ENCODE measurements around the gene EPAS1. TPM values are rescaled to one million over a fixed set of nuclear protein-coding genes. Genes with fewer than 3 reads are reported as not detected.

EPAS1 gene
- polyA plus RNA-seq, 2 of the 4 experiments (the other 2 are of a cell fraction), result 128 to 143 TPM

DNA sequence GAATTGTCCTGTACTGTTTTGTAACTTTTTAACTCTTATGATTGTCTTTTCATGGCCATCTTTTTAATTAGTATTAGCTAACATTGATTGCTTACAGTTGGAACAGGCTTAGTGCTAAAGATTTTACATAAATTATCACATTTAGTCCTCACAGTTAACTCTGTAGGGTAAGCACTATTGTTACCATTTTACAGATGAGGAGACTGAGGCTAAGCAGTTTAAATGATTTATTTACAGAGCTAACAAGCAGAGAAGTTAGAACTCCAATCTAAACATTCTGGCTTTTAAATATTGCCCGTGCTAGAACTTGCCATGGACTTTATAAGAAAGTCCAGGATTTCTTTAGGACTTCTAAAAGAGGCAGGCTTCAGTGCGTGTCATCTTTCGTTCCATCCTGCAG is 48.6 kb downstream of the EPAS1 start:
- FAIRE-seq (no peak), DNase-seq (ENCODE audit: low read depth in 1 of 2, low spot score in 1 of 2) (no peak), ATAC-seq (no peak)
- Histone ChIP-seq H3K4me2 (no peak overlapping the region), H3K9me3 (no peaks in the 10 kb centered on the region), H3K27ac (no peak overlapping the region), H3K4me1 (peaks cover 29% of the 10 kb centered on the region; the same call in 2 of the 3 replicates), H3K4me3 (no peak overlapping the region)
- ChIA-PET CTCF (interaction anchor here (0.8 to 2.1 kb wide), 4 partner anchors 9 to 283 kb away, joined by 3 to 7 read pairs (median 5); no protein-coding TSS in a partner anchor), POLR2A (no interaction called here)
- TF ChIP-seq, protein P1, sequence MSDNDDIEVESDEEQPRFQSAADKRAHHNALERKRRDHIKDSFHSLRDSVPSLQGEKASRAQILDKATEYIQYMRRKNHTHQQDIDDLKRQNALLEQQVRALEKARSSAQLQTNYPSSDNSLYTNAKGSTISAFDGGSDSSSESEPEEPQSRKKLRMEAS (IDR thresholded peaks at IDR 0.05), result no peak
- peak; percentile 65; the same call in 1 of the 2 replicates for TF ChIP-seq KDM1A (IDR thresholded peaks at IDR 0.05; ENCODE audit: low read depth)
- WGBS (ENCODE audit: missing lambda C conversion rate), result 90% methylated on average over 3 of the region's 3 CpGs

DNA sequence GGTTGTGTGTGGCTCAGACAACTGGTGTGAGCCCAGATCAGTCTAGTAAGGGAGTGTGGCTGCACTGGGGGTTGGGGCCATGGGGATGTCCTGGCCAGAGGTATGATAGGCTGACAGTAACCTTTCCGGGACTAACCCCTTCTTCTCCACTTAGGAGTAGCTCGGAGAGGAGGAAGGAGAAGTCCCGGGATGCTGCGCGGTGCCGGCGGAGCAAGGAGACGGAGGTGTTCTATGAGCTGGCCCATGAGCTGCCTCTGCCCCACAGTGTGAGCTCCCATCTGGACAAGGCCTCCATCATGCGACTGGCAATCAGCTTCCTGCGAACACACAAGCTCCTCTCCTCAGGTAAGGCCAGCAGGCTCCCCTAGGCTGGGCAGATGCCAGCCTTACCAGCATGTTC is 49.5 kb downstream of the EPAS1 start:
- ATAC-seq, result peak in 1 of 2 experiments; percentile 15; a peak in 3 of 6 replicates
- POLR2A ChIA-PET, result no interaction called here
- no peaks in the 10 kb centered on the region for H3K9me3 ChIP-seq
- H3K4me2 ChIP-seq, result no peak overlapping the region
- FAIRE-seq, result no peak
- TF ChIP-seq POLR2AphosphoS2 (conservative IDR thresholded peaks at IDR 0.05; ENCODE audit: low read length), result no peak
- no peak for TF ChIP-seq NFE2L2 (conservative IDR thresholded peaks at IDR 0.05; ENCODE audit: low read length)
- TF ChIP-seq ZFP36 (IDR thresholded peaks at IDR 0.05; ENCODE audit: borderline replicate concordance, partially characterized antibody), result no peak
- no peak for TF ChIP-seq HOXB5 (CRISPR knock-in tag; IDR thresholded peaks at IDR 0.05)
- TF ChIP-seq MAZ (IDR thresholded peaks at IDR 0.05; ENCODE audit: borderline replicate concordance, low read depth, low read length), result no peak
- no peak for TF ChIP-seq ZSCAN20 (CRISPR knock-in tag; IDR thresholded peaks at IDR 0.05)
- TF ChIP-seq ZC3H11A (IDR thresholded peaks at IDR 0.05), result no peak
- TF ChIP-seq PHF8 (IDR thresholded peaks at IDR 0.05; ENCODE audit: borderline replicate concordance, low read depth), result no peak
- TF ChIP-seq KDM5A (IDR thresholded peaks at IDR 0.05), result no peak
- TF ChIP-seq CEBPB (IDR thresholded peaks at IDR 0.05), result no peak
- TF ChIP-seq MAFK (IDR thresholded peaks at IDR 0.05; ENCODE audit: partially characterized antibody), result no peak
- TF ChIP-seq TP53 (CRISPR knock-in tag; IDR thresholded peaks at IDR 0.05), result no peak
- no peak for TF ChIP-seq HEYL (CRISPR knock-in tag; IDR thresholded peaks at IDR 0.05)
- TF ChIP-seq POLR2A (IDR thresholded peaks at IDR 0.05; ENCODE audit: low read length), result no peak
- TF ChIP-seq, protein P2, sequence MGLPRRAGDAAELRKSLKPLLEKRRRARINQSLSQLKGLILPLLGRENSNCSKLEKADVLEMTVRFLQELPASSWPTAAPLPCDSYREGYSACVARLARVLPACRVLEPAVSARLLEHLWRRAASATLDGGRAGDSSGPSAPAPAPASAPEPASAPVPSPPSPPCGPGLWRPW (IDR thresholded peaks at IDR 0.05), result no peak
- no peak for TF ChIP-seq RNF2 (IDR thresholded peaks at IDR 0.05; ENCODE audit: borderline replicate concordance, low read depth)
- H3K4me1 ChIP-seq, result peaks cover 27% of the 10 kb centered on the region; the same call in 2 of the 3 replicates
- WGBS (ENCODE audit: missing lambda C conversion rate), result 97% methylated on average over 10 of the region's 10 CpGs
- peak overlapping the region in 1 of 2 experiments; percentile 29; a peak in 1 of 6 replicates for H3K27ac ChIP-seq
- DNase-seq (ENCODE audit: low read depth in 1 of 2, low spot score in 1 of 2), result no peak
- no peak overlapping the region for H3K4me3 ChIP-seq
- CTCF ChIA-PET, result interaction anchor here (0.8 to 2.1 kb wide), 6 partner anchors 10 to 284 kb away, joined by 3 to 7 read pairs (median 4); no protein-coding TSS in a partner anchor

DNA sequence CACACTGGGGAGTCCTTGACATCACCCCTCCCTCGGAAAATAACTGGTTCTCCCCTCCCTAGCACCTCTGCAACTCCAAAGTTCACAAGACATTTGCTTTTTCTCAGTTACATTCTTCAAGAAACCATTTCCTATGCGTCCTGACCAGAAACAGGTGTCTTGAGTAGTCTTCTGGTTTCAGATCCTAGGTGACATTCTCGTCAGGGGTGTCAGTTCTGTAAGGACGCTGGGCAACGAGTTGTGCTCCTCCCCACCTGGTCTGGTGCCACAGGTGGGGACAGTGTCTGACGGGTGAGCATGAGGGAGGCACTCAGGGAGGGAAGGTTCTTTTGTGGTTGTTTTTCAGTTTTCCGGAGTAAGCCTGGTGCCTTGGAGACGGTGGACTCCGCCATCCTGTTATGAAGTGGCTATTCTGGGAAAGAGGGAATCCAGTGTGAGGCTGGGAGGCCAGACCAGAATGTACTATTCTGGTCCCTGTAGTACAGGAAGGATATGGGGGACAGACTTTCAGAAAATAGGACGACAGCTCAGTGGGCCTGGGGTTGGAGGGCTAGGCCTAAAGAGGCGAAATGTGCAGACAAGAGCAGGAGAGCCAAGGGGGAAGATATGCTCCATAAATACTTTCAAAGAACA is 50.6 kb downstream of the EPAS1 start:
- ChIA-PET POLR2A (no interaction called here), CTCF (no interaction called here)
- DNase-seq (ENCODE audit: low read depth in 1 of 2, low spot score in 1 of 2), result no peak
- no peak for ATAC-seq
- 91% methylated on average over 11 of the region's 11 CpGs for WGBS (ENCODE audit: missing lambda C conversion rate)
- Histone ChIP-seq H3K4me1 (peaks cover 16% of the 10 kb centered on the region; the same call in 2 of the 3 replicates), H3K4me3 (no peak overlapping the region), H3K27ac (no peak overlapping the region), H3K4me2 (no peak overlapping the region), H3K9me3 (no peaks in the 10 kb centered on the region)
- no peak for FAIRE-seq
- TF ChIP-seq ZC3H11A (IDR thresholded peaks at IDR 0.05), result no peak
- TF ChIP-seq RARB (CRISPR knock-in tag; IDR thresholded peaks at IDR 0.05), result no peak
- TF ChIP-seq, protein P3, sequence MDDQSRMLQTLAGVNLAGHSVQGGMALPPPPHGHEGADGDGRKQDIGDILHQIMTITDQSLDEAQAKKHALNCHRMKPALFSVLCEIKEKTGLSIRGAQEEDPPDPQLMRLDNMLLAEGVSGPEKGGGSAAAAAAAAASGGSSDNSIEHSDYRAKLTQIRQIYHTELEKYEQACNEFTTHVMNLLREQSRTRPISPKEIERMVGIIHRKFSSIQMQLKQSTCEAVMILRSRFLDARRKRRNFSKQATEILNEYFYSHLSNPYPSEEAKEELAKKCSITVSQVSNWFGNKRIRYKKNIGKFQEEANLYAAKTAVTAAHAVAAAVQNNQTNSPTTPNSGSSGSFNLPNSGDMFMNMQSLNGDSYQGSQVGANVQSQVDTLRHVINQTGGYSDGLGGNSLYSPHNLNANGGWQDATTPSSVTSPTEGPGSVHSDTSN (IDR thresholded peaks at IDR 0.05), result no peak
- no peak for TF ChIP-seq TP53 (CRISPR knock-in tag; IDR thresholded peaks at IDR 0.05)
- TF ChIP-seq BHLHE40 (IDR thresholded peaks at IDR 0.05; ENCODE audit: low read depth, low read length), result no peak
- no peak for TF ChIP-seq CHD4 (IDR thresholded peaks at IDR 0.05; ENCODE audit: borderline replicate concordance)
- TF ChIP-seq, protein P4, sequence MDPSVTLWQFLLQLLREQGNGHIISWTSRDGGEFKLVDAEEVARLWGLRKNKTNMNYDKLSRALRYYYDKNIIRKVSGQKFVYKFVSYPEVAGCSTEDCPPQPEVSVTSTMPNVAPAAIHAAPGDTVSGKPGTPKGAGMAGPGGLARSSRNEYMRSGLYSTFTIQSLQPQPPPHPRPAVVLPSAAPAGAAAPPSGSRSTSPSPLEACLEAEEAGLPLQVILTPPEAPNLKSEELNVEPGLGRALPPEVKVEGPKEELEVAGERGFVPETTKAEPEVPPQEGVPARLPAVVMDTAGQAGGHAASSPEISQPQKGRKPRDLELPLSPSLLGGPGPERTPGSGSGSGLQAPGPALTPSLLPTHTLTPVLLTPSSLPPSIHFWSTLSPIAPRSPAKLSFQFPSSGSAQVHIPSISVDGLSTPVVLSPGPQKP (IDR thresholded peaks at IDR 0.05; ENCODE audit: low read depth, low read length), result no peak
- TF ChIP-seq RCOR1 (IDR thresholded peaks at IDR 0.05; ENCODE audit: low read depth, low read length), result no peak
- TF ChIP-seq, protein P2 (IDR thresholded peaks at IDR 0.05), result no peak
- TF ChIP-seq, protein P1 (IDR thresholded peaks at IDR 0.05), result no peak
- TF ChIP-seq, protein P5, sequence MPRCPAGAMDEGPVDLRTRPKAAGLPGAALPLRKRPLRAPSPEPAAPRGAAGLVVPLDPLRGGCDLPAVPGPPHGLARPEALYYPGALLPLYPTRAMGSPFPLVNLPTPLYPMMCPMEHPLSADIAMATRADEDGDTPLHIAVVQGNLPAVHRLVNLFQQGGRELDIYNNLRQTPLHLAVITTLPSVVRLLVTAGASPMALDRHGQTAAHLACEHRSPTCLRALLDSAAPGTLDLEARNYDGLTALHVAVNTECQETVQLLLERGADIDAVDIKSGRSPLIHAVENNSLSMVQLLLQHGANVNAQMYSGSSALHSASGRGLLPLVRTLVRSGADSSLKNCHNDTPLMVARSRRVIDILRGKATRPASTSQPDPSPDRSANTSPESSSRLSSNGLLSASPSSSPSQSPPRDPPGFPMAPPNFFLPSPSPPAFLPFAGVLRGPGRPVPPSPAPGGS (IDR thresholded peaks at IDR 0.05), result no peak
- no peak for TF ChIP-seq EHF (CRISPR knock-in tag; IDR thresholded peaks at IDR 0.05)
- TF ChIP-seq, protein P6, sequence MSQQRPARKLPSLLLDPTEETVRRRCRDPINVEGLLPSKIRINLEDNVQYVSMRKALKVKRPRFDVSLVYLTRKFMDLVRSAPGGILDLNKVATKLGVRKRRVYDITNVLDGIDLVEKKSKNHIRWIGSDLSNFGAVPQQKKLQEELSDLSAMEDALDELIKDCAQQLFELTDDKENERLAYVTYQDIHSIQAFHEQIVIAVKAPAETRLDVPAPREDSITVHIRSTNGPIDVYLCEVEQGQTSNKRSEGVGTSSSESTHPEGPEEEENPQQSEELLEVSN (IDR thresholded peaks at IDR 0.05; ENCODE audit: borderline replicate concordance, low read depth), result no peak
- no peak for TF ChIP-seq MYC (IDR thresholded peaks at IDR 0.05; ENCODE audit: borderline replicate concordance, low read length)
- no peak for TF ChIP-seq CHD2 (IDR thresholded peaks at IDR 0.05; ENCODE audit: low read length, partially characterized antibody)
